Muscle layer of duodenum (tissue), 2 donors: Measurements from ENCODE around the gene OGA.

ENCODE experiments used
- H3K27ac ChIP-seq: one replicate; pipeline ENCODE4 v1.7.0; 2013; ENCODE audit warnings: mild to moderate bottlenecking, low read length
- H3K27me3 ChIP-seq: one replicate; pipeline ENCODE4 v1.7.0; 2013; ENCODE audit warnings: low read depth, mild to moderate bottlenecking, control low read depth, low read length
- H3K36me3 ChIP-seq, 2 donors: one replicate each; pipeline ENCODE4 v1.7.0; 2013; ENCODE audit warnings: low read length in 2 of 2, control low read depth in 1 of 2, mild to moderate bottlenecking in 1 of 2; ENCODE audit not compliant: insufficient read depth in 2 of 2, control insufficient read depth in 1 of 2
- H3K4me1 ChIP-seq, 2 donors: one replicate each; pipeline ENCODE4 v1.7.0; 2013; ENCODE audit warnings: low read length in 2 of 2, mild to moderate bottlenecking in 2 of 2, control low read depth in 1 of 2, moderate library complexity in 1 of 2; ENCODE audit not compliant: insufficient read depth in 2 of 2, control insufficient read depth in 1 of 2
- H3K4me3 ChIP-seq, 2 donors: one replicate each; pipeline ENCODE4 v1.7.0; 2013; ENCODE audit warnings: low read length in 2 of 2, low read depth in 1 of 2, mild to moderate bottlenecking in 1 of 2
- H3K9me3 ChIP-seq, 2 donors: one replicate each; pipeline ENCODE4 v1.7.0; 2013; ENCODE audit warnings: low read length in 2 of 2, control low read depth in 1 of 2, mild to moderate bottlenecking in 1 of 2; ENCODE audit not compliant: control insufficient read depth in 1 of 2
- donor health status: healthy.

Gene OGA

DNA sequence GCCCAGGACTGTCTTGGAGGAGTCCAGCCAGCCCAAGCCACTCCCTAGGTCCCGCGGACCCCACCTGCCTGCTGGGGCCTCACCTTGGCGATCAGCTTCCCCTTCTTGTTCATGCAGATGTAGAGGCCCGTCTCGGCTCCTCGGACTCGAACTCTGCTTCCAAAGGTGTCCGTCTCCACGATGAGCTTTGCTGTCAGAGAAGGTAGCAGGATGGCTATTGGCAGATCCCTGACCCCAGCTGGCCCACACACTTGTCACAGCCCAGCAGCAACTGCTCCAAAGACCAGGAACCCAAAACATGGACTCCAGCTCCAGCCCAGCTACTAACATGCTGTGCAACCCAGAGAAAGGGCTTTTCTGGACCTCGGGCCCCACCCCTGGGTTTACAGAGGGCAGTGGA lies 46.9 kb downstream of the OGA start:
- no peaks in the 10 kb centered on the region for H3K36me3 ChIP-seq
- H3K9me3 ChIP-seq = no peaks in the 10 kb centered on the region
- H3K4me3 ChIP-seq = no peak overlapping the region
- H3K4me1 ChIP-seq = peaks cover 0 to 9% of the 10 kb centered on the region in 2 donors
- no peak overlapping the region for H3K27ac ChIP-seq
- peaks cover 64% of the 10 kb centered on the region for H3K27me3 ChIP-seq

DNA sequence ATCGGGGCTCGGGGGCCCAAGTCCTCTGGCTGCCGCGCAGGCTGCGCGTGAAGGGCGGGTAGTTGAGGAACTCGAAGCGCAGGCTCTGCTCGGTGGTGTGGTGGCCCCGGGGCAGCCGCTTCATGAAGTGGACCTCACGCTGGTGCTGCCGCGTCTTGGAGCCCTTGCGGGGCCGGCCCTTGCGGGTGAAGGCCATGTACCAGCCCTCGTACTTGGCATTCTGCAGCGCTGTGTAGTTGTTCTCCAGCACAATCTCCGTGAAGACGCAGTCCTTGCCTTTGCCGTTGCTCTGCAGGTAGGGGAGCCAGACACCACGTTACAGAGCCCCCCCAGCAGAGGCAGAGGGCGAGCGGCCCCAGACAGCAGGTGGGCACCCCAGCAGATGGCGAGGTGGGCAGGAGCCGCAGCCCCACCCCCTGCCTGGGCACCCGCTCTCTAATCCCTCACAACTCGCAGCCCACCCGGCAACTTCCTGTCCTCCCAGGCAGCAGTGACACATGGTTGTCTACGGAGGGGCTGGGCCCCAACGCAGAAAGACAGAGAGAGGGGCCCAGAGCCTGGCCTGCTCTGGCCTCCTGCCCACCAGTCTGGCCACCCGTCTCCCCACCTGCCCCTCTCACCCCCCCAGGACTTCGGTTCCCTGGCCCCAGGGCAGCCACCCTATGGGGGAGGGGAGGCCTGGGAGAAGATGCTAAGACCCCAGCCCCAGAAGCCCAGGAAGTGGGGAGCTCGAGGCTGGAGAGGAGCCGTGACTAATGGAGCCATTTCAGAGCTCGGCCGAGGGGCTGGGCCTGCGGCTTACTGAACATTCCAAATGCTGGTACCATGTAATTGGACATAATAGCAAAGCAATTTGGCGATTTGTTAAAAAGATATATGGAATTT lies 47.7 kb downstream of the OGA start:
- peaks cover 0 to 9% of the 10 kb centered on the region in 2 donors for H3K4me1 ChIP-seq
- no peaks in the 10 kb centered on the region for H3K9me3 ChIP-seq
- H3K27ac ChIP-seq = no peak overlapping the region
- peaks cover 63% of the 10 kb centered on the region for H3K27me3 ChIP-seq
- no peak overlapping the region for H3K4me3 ChIP-seq
- H3K36me3 ChIP-seq = no peaks in the 10 kb centered on the region

DNA sequence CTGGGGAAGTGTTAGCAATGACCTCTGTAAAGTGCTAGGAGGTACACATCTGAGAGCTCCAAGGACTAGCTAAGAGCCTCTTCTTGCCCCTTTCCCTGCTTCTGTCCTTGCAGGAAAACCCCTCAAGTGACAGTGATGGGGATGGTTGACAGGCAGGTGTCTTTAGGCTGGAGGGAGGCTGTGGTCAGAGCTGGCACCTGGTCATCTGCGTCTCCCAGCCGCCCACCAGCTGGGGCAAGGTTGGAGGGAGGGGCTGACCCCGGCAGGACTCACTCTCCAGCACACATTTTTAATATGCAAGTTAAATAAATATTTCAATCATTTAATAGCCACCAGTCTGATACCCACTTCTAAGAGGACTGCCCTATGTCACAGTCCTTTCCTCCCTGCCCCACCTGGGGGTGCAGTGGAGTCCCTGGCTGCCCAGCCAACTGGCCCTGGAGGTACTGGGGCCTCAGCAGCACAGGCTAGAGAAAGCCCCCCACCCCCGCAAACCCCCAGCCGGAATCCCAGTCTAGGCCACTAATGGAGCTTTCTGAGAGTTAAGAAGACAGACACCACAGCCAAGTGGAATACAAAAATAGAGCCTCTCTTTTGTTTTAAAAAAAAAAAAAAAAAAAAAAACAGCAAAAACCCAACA lies 48.6 kb downstream of the OGA start:
- Histone ChIP-seq H3K4me3 (no peak overlapping the region), H3K36me3 (no peaks in the 10 kb centered on the region), H3K27me3 (peaks cover 55% of the 10 kb centered on the region), H3K4me1 (no peaks in the 10 kb centered on the region), H3K27ac (no peak overlapping the region), H3K9me3 (no peaks in the 10 kb centered on the region)

DNA sequence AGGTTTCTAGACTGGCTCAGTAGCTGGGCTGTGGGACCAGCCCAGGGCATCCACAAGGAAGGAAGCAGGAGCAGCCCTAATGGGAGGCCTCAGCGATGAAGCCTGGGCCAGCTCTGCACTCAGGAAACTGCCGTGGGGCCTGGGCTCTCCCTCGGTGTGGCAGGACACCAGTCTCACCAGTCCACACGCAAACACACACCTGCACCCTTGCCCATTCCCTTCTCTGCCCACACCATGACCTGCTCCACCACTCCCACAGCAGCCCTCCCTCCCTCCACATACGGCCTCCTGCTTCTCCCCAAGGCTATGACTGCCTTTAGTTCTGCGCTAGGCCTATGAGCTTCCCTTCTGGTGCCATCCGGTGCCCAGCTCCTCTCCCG lies 49.5 kb downstream of the OGA start:
- no peaks in the 10 kb centered on the region for H3K4me1 ChIP-seq
- peaks cover 46% of the 10 kb centered on the region for H3K27me3 ChIP-seq
- no peaks in the 10 kb centered on the region for H3K36me3 ChIP-seq
- no peak overlapping the region for H3K4me3 ChIP-seq
- H3K9me3 ChIP-seq = no peaks in the 10 kb centered on the region
- no peak overlapping the region for H3K27ac ChIP-seq

DNA sequence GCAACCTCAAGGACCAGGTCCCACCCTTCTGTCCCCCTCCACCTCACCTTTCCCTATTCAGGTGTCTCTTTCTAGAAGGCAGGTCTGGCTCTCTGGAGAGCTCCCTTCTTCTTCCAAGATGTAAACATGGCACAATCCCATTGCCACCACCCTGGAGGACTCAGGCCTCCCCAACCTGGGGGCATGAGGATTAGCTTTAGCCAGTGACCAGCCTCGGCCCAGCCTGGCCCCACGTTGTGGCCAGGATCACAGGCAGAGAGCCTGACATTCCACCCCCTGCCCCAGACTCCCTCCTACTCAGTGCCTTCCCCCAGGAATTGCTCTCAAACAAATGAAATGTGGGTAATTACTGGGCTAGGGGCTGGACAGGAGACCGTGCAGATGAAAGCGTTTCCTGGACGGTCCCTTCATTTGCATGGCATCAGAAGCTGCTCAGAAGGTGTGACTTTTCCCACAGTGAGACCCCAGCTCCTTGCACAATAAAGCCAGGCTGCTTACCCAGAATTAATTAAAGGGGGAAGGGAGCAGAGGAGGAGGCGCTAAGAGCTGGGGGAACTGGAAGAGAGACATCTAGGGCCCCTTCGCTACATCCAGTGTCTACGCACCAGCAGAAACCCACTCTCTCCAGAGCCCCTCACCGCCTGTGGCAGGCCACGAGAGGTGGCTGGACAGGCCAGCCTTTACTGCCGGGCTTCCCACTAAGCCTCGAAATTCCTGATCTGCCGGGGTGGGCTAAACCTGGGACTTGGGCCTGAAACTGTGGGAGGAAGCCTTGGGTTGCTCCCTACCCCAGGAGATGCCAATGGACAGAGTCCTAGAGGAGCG lies 50.1 kb downstream of the OGA start:
- no peak overlapping the region for H3K4me3 ChIP-seq
- peaks cover 41% of the 10 kb centered on the region for H3K27me3 ChIP-seq
- H3K36me3 ChIP-seq = no peaks in the 10 kb centered on the region

DNA sequence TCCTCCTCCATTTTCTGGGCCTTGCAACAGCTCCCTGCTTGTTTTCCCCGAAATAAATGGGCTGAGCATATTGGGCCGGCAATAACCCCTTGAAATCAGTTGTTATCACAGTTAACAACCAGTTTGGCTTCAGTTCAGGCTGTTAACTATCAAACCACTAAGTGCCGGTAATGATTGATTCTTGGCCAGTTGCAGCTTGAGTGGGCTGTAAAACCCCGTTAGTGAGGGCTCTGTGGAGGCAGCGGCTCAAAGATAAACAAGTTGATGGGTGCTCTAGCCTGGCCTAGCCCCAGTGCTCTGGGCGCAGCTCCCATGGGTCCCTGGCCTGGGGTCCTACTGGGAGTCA lies 50.7 kb downstream of the OGA start:
- no peaks in the 10 kb centered on the region for H3K9me3 ChIP-seq
- no peak overlapping the region for H3K27ac ChIP-seq
- H3K4me1 ChIP-seq = no peaks in the 10 kb centered on the region
- H3K4me3 ChIP-seq = no peak overlapping the region
- no peaks in the 10 kb centered on the region for H3K36me3 ChIP-seq
- H3K27me3 ChIP-seq = peaks cover 35% of the 10 kb centered on the region

More for the DNA sequence above, 50.1 kb downstream of the OGA start:
- Histone ChIP-seq H3K9me3 (no peaks in the 10 kb centered on the region), H3K27ac (no peak overlapping the region), H3K4me1 (no peaks in the 10 kb centered on the region)

DNA sequence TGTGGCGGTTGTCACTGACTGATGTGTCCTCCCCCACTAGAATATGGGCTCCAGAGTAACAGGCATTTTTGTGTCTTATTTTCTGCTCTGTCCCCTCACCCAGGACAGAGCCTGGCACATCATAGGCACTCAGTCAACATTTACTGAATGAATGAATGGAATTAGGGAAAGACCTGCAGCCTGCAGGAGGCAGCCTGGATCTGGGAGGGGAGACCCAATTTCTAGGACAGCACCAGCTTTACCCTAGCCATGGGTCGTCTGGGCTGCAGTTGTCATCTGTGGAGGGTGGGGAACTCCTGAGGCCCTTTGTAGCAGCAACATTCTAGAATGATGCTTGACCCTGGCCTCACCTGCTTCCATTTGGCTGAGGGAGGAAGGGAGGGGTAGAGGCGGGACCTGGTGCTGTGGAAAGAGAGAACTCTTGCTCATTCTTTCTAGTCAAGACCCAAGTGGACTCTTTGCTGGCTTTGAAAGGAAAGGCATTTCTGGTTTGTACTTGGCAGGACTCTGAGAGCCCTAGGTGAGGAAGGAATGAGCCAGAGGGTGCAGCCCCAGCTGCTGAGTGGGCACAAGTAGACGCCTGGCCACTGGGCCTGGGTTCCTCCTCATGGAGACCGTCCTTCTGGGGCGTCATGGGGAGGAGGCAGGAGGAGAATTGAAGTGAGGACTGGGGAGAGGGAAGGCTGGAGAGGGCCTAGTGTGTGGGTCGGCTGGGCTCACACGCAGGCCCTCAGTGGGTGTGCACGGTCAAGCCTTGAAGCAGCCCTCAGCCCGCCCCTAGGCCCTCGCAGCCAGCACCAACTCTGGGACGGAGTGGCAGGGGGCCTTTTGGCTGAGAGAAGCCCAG lies 51.3 kb downstream of the OGA start:
- no peaks in the 10 kb centered on the region for H3K4me1 ChIP-seq
- no peak overlapping the region for H3K4me3 ChIP-seq
- no peaks in the 10 kb centered on the region for H3K9me3 ChIP-seq
- H3K27ac ChIP-seq = no peak overlapping the region
- H3K27me3 ChIP-seq = peaks cover 29% of the 10 kb centered on the region
- no peaks in the 10 kb centered on the region for H3K36me3 ChIP-seq

DNA sequence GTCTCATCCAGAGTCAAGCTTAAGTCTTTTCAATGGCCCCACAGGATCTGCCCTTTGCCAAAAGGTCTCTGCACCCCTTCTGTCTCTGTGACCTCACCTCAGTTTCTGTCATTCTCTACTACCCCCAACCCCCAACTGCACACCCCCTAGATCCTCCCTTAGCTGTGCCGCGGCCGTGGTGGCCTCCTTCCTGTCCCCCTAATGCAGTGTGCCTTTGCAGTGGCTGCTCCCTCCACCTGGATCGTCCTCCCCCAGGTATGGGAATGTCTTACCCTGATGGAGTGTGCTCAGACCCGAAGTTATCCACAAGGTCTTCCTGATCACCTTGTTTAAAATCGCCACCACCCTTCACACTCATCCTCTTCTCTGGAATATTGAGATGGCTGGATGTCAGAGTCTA lies 51.9 kb downstream of the OGA start:
- Histone ChIP-seq H3K36me3 (no peaks in the 10 kb centered on the region), H3K27ac (no peak overlapping the region), H3K4me1 (no peaks in the 10 kb centered on the region), H3K9me3 (no peaks in the 10 kb centered on the region), H3K27me3 (peaks cover 22% of the 10 kb centered on the region), H3K4me3 (no peak overlapping the region)

DNA sequence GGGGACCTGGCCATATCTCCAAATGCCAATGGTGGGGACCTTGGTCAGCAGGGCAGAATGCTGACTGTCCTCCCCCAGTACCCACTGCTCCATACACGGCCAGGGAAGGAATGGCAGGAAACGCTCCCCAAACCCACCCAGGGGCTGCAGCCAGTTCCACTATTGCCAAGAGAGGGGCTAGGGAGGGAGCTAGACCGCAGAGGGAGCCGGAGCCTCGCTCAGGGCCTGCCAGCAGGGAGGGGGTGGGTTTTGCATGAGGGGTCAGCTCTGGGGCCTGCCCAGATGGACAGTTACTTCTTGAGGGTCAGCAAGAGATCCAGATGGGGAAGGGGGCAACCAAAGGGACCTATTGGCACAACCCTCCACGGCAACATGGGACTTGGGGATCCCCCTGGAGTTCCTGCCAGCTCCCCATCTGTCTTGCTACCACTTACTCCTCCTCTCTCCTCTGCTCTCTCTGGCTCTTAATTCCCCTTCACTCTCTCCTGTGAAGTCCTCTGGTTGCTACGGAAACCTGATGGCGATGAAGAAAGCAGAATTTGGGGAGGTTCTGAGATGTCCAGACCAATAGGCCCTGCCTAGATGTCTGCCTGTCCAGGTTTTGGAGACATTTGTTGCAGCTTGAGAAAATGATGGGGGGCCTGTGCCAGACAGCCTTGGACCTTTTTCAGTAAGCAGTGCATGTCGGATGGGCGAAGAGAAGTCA lies 55.0 kb downstream of the OGA start:
- H3K4me1 ChIP-seq = no peaks in the 10 kb centered on the region
- H3K4me3 ChIP-seq = no peak overlapping the region
- no peaks in the 10 kb centered on the region for H3K9me3 ChIP-seq
- peaks cover 6% of the 10 kb centered on the region for H3K27me3 ChIP-seq
- no peaks in the 10 kb centered on the region for H3K36me3 ChIP-seq
- no peak overlapping the region for H3K27ac ChIP-seq

DNA sequence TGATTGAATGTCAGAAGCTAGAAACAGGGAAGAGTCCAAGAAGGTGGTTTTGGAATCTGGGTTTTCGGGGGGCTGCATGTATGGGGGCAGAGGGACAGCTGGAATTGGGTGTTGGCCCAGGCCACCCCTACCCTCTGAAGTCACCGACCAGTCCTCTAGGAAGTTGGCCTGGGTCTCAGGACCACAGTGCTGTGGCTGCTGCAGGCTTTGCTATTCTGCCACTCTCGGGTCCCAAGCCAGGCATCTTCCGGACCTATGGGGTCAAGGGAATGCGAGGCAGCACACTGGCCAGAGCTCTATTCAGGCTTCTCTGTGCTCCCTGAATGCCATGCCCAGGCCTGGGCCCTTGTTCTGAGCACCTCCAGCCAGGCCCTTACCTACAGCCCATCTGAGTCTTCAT lies 55.5 kb downstream of the OGA start:
- no peaks in the 10 kb centered on the region for H3K9me3 ChIP-seq
- H3K27me3 ChIP-seq = peaks cover 2% of the 10 kb centered on the region
- no peaks in the 10 kb centered on the region for H3K36me3 ChIP-seq
- no peak overlapping the region for H3K27ac ChIP-seq
- no peak overlapping the region for H3K4me3 ChIP-seq
- H3K4me1 ChIP-seq = no peaks in the 10 kb centered on the region
